ENCODE data around the gene CTDP1.

CTDP1 gene

GRCh38 chr18:79684283-79684631 is 4.7 kb downstream of the CTDP1 start:
- TF ChIP-seq POU6F1 (CRISPR knock-in tag; IDR thresholded peaks at IDR 0.05; ENCODE audit: borderline replicate concordance, low read depth) (no peak), CSDC2 (CRISPR knock-in tag; IDR thresholded peaks at IDR 0.05) (no peak), CSRNP3 (CRISPR knock-in tag; IDR thresholded peaks at IDR 0.05) (no peak), TOX (CRISPR knock-in tag; IDR thresholded peaks at IDR 0.05; ENCODE audit: borderline replicate concordance) (no peak), ZNF70 (CRISPR knock-in tag; IDR thresholded peaks at IDR 0.05) (no peak), PPARA (CRISPR knock-in tag; IDR thresholded peaks at IDR 0.05; ENCODE audit: borderline replicate concordance) (no peak), PATZ1 (CRISPR knock-in tag; IDR thresholded peaks at IDR 0.05; ENCODE audit: borderline replicate concordance) (no peak), ZFP30 (CRISPR knock-in tag; IDR thresholded peaks at IDR 0.05) (no peak), ZC3H10 (CRISPR knock-in tag; IDR thresholded peaks at IDR 0.05) (no peak), GLIS3 (CRISPR knock-in tag; IDR thresholded peaks at IDR 0.05) (no peak)

GRCh38 chr18:79684787-79685186 is 5.2 kb downstream of the CTDP1 start:
- TF ChIP-seq OSR1 (CRISPR knock-in tag; IDR thresholded peaks at IDR 0.05) = no peak
- no peak for TF ChIP-seq ESRRG (CRISPR knock-in tag; IDR thresholded peaks at IDR 0.05)
- TF ChIP-seq ZC3H10 (CRISPR knock-in tag; IDR thresholded peaks at IDR 0.05) = no peak
- TF ChIP-seq GLIS3 (CRISPR knock-in tag; IDR thresholded peaks at IDR 0.05) = no peak
- no peak for TF ChIP-seq ISL1 (CRISPR knock-in tag; IDR thresholded peaks at IDR 0.05)
- no peak for TF ChIP-seq ZNF565 (CRISPR knock-in tag; conservative IDR thresholded peaks at IDR 0.05; ENCODE audit: low read depth)
- no peak; the same call in 2 of the 3 replicates for ATAC-seq

More at GRCh38 chr18:79684283-79684631, 4.7 kb downstream of the CTDP1 start:
- ATAC-seq = no peak

- TF ChIP-seq TOX (CRISPR knock-in tag; IDR thresholded peaks at IDR 0.05; ENCODE audit: borderline replicate concordance) (no peak), RARB (CRISPR knock-in tag; IDR thresholded peaks at IDR 0.05) (no peak), ZFP3 (CRISPR knock-in tag; IDR thresholded peaks at IDR 0.05) (no peak), ARNTL (CRISPR knock-in tag; IDR thresholded peaks at IDR 0.05; ENCODE audit: borderline replicate concordance, low read depth) (no peak), ZC3H10 (CRISPR knock-in tag; IDR thresholded peaks at IDR 0.05) (no peak), ZNF8 (CRISPR knock-in tag; IDR thresholded peaks at IDR 0.05) (no peak)
- ATAC-seq = no peak
Observed at GRCh38 chr18:79685281-79685680, 5.7 kb downstream of the CTDP1 start.

GRCh38 chr18:79685971-79686370 is 6.4 kb downstream of the CTDP1 start:
- no peak for TF ChIP-seq ESRRG (CRISPR knock-in tag; IDR thresholded peaks at IDR 0.05)
- no peak for TF ChIP-seq CSDC2 (CRISPR knock-in tag; IDR thresholded peaks at IDR 0.05)
- no peak for TF ChIP-seq ARNTL (CRISPR knock-in tag; IDR thresholded peaks at IDR 0.05; ENCODE audit: borderline replicate concordance, low read depth)
- no peak for TF ChIP-seq PATZ1 (CRISPR knock-in tag; IDR thresholded peaks at IDR 0.05; ENCODE audit: borderline replicate concordance)
- TF ChIP-seq GLIS3 (CRISPR knock-in tag; IDR thresholded peaks at IDR 0.05) = no peak
- TF ChIP-seq OSR1 (CRISPR knock-in tag; IDR thresholded peaks at IDR 0.05) = no peak
- no peak for TF ChIP-seq TOX (CRISPR knock-in tag; IDR thresholded peaks at IDR 0.05; ENCODE audit: borderline replicate concordance)
- TF ChIP-seq PPARA (CRISPR knock-in tag; IDR thresholded peaks at IDR 0.05; ENCODE audit: borderline replicate concordance) = no peak
- no peak for TF ChIP-seq TCF4 (CRISPR knock-in tag; IDR thresholded peaks at IDR 0.05; ENCODE audit: borderline replicate concordance)
- no peak for TF ChIP-seq ZNF70 (CRISPR knock-in tag; IDR thresholded peaks at IDR 0.05)
- TF ChIP-seq ZFP3 (CRISPR knock-in tag; IDR thresholded peaks at IDR 0.05) = no peak
- no peak for TF ChIP-seq ZNF8 (CRISPR knock-in tag; IDR thresholded peaks at IDR 0.05)
- TF ChIP-seq BACH2 (CRISPR knock-in tag; IDR thresholded peaks at IDR 0.05; ENCODE audit: borderline replicate concordance) = no peak
- no peak for ATAC-seq
